HS-5 (cell line): ENCODE measurements around the gene GP1BA.

Source experiments
- DNase-seq: peaks from one replicate; pipeline ENCODE4 v3.0.0-alpha.2; 2012; ENCODE audit warnings: low read depth

Gene GP1BA

DNA sequence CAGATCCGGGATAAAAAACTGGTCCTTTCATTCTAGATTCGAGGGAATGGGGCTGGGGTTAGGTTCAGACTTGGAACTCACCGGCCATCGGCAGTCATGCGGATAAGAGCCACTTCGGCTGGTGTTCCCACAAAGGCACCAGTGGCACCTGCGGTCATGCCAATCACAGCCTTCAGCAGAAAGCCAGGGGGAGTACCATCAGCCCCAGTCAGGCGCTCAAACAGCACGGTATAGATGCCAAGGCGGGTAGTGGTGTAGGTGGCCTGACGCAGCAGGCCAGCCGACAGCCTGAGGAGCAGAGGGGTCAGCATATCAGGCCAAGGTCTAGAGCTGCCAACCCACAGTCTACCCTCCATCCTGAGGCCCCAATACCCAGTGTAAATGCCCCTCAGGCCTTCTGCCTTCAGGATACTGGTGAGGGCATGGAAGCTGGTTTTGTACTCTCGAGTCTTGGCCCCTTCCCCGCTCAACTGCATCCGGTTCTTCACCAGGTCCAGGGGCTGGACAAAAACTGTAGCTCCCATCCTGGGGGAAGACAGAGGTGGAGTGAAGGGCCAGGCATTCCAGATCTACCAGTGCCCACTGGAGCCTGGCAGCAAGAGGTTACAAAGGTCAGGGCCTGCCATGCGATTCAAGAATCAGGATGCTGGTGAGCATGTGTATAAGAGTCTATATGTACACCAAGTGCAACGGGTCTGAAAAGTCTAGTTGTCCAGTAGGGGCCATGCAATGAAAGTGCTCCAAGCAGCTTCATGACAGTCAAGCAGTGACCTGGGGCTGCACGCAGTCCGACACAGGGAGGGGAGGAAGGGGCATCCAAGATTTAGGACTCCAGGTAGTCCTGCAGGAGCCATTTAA, 6.8 kb downstream of the GP1BA start:
- no peak for DNase-seq

DNA sequence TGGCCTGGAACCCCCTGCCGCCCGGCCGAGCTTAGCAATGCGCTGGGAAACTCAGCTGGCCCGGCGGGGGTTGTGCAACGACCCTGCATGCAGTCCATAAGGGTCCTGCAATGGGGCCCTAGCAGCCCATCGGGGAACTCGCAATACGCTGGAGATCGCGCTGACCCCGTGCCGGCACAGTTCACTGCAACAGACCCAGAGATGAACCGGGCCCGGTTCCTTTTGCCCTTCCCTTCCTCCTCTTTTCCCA, 7.4 kb downstream of the GP1BA start:
- no peak for DNase-seq

DNA sequence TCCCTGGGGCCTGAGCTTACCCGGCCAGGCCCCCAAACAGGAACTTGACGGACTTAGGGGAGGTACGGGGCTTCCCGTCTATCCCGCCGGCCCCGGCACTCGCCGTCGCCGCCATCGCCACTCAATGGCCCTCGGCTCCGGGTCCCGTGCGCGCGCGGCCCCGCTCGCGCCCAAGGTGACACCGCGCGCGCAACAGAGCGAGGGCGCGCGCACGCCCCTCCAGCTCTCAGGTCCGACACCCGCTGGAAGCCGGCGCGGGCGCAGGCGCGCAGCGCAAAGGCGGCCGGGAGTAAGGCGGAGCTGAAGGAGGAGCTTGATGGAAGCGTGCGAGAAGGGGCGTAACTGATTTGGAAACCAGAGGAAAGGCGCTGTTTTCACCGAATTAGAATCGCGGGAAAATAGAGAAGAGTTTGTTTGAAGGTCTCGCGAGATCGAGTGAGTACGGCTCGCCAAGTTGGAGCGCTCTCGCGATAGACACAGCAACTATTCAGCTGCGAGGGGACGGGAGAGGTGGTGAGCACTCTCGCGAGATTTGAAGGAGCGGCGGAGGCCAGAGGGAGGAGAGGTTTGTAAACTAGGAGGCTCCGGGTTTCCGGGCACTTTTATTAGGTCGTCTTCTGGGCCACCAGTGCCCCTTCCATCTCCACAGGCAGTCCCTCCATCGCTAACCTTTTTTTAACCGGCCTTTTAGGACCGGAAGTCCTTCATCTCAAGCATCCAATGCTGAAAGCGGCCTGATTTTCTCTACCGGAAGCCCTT, 7.9 kb downstream of the GP1BA start, which contains the start of the genes RNF167 and SLC25A11:
RNF167 (plus strand) TSS at position 473 of the 759 bp plus-strand sequence. CDS start 642 bp downstream, outside the sequence.
SLC25A11 (minus strand) TSS at position 251 of the 759 bp plus-strand sequence; CDS start at position 115, 136 bp downstream.
- peak; percentile 99 for DNase-seq

DNA sequence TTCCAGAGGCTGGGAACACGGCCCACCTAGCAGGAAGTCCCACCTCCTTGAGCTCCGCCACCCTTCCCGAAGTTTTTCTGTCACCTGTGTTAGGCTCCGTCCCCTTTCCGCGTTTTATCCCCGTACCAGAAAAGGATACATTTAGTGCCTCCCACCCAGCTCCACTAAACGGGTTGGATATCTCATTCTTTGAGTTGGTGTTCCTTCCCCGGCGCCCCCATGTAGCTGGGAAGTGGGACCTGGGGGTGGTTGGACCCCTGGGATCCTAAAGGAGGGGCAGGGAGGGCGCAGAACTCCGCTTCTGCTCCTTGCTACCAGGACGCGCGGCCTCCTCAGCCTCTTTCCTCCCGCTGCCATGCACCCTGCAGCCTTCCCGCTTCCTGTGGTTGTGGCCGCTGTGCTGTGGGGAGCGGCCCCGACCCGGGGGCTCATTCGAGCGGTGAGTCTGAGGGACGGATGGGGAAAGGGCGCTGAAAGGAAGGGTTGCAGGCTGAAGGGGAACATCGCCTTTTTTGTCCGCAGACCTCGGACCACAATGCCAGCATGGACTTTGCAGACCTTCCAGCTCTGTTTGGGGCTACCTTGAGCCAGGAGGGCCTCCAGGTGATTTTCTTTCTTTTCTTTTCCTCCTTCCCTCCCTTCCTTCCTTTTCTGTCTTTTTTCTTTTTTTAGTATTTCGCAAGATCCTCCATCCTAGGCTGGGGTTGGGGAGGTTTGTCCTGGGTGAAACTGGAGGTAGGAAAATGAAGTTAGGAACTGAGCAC, 8.7 kb downstream of the GP1BA start:
- DNase-seq = no peak

DNA sequence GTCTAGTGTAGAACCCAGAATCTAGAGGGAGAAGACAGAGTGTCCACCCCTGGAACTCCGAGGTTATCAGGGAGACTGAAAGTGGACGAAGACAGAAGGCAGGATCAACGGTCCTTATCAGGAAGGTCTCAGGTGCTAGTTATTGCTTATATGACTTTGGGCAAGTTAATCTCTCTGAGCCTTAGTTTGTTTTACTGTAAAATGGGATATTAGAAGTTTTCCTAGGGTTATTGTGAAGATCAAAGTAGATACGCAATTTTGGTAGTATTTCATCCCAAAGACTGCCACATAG, 9.2 kb downstream of the GP1BA start:
- DNase-seq = no peak

DNA sequence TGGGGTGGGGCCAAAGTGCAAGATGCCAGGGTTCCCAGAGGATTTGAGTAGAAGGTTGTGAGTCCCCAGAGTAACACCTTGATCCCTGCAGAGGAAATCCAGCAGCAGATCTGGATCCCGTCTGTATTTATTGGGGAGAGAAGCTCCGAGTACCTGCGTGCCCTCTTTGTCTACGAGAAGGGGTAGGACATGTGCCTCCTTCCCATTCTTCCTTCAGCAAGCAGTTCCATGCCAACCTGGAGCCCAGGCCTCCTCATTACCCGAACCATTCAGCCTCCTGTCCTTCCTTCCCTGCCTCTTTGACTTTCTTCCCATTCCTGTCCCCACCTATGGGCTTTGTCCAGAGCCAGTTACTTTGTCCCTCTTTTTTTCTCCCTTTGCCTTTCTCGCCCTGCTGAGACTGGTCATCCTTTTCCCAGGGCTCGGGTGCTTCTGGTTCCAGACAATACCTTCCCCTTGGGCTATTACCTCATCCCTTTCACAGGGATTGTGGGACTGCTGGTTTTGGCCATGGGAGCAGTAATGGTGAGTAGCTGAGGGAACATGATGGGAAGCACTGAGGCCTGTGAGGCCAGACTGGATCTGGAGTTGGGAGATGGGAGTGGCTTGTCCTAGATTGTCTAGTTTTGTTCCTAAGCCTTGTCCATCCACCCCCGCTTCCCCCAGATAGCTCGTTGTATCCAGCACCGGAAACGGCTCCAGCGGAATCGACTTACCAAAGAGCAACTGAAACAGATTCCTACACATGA, 10.9 kb downstream of the GP1BA start:
- DNase-seq = no peak

DNA sequence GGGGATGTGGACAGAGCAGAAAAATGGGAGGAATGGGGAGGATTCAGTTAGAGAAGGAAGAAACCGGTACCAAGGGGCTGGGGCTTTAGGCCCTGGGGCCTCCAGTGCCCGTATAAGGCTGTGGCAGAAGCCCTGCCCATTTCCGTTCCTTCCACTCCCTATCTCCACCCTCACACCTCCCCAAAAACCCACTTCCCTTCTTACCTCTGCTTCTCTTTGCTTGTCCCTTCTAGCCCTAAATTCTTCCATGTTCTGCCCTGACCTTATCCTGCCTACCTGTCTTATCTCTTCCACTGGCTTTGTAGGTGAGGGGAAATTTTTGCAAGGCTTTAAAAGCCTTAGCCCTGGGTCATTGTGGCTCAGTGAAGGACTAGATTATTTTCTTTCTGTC, 12.1 kb downstream of the GP1BA start:
- DNase-seq = no peak

DNA sequence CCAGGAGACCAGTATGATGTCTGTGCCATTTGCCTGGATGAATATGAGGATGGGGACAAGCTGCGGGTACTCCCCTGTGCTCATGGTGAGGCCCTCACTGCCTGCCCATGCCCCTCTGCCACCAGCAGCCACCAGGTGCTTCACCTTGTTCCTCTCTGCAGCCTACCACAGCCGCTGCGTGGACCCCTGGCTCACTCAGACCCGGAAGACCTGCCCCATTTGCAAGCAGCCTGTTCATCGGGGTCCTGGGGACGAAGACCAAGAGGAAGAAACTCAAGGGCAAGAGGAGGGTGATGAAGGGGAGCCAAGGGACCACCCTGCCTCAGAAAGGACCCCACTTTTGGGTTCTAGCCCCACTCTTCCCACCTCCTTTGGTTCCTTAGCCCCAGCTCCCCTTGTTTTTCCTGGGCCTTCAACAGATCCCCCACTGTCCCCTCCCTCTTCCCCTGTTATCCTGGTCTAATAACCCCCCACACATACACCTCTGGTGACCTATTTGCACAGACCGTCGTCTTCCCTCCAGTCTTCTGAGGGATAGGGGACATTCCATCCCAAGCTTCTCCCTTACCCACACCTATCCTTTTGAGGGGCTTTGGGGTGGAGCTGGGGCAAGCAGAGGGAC, 12.6 kb downstream of the GP1BA start:
- no peak for DNase-seq

DNA sequence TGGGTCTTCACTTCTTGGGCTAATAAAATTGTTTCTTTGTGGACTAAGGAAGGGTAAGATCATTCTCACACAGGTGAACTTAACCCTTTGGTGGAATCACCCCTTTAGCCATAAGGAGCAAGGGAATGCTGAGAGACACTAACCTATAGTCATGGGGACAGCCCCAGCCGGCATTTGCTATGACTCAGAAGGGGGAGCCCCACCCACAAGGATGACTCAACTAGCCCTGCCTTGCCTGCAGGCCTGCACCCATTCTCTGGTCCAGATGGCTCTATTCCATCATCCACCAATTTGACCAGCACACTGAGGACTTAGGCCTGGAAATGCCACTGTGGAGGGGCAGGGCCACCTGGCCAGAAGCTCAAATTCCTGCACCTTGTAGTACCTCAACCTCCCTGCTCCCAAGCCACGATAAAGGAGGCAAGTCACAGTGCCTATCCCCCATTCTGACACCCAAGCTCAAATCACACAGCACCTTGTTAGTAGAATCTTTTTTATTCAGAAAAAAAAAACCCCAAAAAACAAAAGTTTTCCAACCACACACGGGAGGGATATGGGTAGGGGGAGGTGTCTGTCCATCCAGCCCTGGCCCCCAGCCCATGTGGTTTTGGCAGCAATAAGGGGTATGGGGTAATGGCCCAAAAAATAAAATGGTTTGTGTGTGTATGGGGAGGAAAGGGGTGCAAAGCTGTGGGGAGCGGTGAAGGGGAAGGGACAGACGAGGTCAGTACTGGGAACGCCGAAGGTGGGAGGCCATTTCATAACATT, 13.3 kb downstream of the GP1BA start:
- DNase-seq = peak; percentile 87

DNA sequence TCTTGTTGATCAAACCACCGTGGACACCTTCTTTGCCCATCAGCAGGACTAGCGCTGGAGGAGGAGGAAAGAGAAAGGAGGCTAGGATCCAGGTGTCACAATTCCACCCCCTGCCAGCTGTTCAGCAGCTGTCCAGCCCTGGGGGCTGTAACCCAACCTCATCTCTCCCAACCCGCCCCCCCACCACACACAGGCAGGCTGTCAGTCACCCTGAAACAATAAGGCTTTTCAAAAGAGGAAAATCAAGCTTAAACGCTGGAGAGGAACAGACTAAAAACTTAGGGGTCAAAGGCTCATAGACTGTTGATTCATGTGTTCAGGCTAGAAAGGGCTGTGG, 13.8 kb downstream of the GP1BA start:
- no peak for DNase-seq

DNA sequence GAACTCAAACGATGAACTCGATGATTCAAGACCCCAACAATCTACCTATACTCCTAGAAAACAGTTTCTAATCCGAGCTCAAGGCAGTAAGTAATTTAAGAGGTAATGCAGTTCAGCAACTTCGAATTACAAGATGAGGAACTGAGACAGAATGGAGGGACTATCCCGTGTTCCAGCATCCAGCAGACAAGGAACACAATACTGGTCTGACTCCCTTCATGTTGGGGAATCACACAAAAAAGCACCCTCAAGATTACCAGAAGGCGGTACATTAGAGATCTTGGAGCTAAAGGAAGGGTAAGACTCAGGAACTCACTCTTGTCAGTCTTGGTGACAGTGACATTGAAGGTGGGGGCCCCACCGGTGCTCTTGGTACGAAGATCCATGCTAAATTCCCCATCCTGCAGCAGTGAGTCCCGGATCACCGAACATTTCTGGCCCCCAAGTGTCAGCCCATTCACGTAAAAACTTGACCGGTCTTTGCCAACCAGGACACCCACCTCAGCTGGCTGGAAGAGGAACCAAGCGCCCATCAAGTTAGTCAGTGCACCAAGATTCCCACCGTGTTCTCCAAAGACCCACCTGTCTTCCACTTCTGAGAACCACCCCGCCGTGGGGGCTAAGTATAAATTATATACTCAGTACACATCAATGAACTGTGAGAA, 14.4 kb downstream of the GP1BA start:
- no peak for DNase-seq

DNA sequence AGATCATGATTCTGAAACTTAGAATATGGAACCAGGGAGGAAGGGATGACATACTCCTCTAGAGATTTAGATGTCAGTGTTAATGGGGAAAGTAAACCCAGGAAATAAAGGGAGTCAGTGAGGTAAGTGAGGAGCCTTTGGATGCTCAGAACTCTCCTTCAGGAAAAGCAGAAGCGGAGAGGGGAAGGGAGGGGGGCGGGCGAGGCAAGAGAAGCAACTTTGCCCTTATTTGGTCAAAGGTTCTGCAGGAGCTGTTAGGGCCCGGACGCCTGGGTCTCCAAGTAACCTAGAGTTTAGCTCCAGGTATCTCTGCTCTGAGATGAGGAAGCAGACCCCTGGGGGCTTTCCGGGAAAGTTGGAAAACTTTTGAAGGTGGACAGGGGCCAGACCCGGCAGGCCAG, 14.9 kb downstream of the GP1BA start:
- no peak for DNase-seq

DNA sequence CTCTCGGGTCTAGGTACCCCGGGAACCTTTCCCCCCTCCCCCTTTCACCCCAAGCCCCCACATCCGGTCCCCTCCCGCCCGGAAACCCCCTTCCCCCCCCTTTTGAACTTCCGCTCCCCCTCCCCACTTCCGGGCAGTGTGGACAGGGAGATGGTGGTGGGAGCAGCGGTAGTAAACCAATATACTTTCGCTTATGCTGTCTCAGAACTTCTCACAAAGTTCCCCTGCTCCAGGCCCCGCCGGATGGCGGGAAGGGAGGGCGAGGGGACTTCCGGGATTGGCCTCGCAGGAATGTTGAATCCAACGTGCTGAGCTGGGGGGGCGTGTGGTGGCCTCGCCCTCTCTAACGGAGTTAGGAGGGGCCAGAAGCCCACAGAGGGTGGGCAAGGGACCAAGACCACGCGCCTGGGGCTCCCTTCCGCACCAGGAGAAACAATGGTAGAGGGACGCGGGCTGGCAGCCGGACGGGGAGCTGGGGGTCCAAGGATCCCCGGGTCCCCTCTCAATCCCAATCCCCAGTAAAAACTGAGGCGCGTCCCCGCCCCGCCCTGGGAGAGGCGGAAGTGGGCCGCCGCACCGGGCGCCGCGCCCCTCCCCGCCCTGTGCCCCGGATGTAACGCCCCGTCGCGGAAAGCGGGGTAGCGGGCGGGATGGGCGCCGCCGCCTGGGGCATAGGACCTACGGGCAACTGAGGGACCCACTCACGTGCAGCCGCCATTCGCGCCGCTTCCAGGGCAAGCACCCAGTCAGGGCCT, 15.5 kb downstream of the GP1BA start:
- no peak for DNase-seq

DNA sequence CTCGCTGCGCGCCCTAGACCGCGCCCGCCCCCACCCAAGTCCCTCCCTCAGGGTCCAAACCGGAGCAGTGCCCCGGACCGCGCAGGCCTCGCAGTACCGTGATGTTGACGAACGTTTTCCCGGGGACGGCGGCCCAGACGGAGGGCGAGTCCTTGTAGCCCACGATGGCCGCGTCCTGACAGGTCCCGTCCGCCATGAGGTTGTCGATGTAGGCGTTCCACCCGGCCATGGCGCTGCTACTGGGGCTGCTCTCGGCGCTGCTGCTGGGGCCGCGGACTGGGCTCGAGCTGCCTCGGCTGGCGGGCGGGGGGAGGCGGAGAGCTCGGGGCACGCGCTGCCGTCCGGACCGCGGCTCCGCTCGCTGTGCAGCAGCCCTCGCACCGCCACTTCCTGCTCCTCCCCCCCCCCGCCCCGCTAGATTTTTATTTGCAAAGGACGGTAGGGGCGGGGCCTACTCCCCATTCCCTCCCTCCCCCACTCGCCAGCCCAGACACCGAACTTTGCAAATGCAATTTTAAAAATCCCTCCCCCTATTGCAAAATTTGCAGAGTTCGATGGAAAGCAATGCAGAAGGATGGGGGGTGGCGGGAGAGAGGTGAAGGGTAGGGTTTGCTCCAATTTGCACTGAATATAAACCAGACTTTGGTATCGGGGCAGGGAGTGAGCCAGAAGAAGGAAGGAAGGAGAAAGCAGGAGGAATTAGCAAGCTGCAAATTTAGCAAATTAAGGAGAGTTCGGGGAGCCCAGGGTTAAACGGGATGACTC, 16.3 kb downstream of the GP1BA start, which contains the start of gene PFN1:
PFN1 (minus strand) TSS at position 365 of the 765 bp plus-strand sequence; CDS start at position 229, 136 bp downstream.
- peak; percentile 92 for DNase-seq

DNA sequence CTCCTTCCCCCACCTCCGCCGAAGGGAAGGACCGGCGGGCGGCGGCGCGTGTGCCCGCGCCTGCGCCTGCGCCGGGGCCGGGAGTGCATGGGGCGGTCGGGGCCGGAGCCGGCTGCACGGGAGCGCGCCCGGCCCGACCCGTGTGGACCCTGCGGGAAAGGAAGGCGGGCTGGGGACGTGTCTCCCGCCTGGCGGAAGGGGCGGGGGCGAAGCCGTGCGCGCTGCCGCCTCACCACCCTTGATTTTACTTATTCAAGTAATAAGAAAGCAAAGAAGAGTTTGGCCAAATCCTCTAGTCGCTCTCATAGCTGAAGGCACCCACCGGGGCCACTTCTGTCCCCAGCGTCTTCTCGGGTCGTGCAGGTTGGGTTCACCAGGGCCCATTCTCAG, 16.8 kb downstream of the GP1BA start:
- no peak for DNase-seq

DNA sequence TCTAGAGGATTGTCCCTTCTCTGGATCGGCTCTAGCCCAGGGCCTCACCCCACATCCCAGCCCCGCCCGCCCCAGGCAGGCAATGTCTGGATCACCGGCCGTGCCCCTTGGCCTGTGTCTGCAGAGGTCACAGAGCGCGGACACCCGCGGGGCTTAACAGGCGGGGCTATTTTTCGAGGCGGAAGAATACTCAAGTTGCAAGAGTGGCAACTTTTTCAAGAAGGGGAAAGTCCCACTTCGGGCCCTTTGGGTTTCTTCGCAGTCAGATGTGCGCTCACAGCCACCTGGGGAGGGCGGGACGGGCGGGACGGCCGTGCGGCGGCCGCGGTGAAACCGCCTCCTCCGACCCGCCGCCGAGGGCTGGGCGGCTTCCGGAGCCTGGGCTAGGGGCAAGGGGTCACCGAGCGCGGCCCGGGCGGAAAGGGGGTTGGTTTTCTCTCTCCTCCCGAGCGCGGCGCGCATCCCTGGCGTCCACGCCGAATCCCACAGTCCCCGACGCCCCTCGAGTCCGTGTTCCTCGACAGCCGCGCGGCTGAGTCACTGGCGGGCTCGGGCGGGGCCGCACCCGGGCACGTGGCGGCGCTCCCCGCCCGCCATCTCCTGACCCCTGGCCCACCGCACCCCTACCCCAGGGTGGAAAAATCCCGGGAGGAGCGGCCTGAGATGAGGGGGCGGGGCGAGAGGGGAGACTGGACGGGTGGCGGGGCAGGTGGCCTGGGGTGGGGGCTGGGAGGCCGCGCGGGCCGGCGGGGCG, 17.4 kb downstream of the GP1BA start:
- no peak for DNase-seq

DNA sequence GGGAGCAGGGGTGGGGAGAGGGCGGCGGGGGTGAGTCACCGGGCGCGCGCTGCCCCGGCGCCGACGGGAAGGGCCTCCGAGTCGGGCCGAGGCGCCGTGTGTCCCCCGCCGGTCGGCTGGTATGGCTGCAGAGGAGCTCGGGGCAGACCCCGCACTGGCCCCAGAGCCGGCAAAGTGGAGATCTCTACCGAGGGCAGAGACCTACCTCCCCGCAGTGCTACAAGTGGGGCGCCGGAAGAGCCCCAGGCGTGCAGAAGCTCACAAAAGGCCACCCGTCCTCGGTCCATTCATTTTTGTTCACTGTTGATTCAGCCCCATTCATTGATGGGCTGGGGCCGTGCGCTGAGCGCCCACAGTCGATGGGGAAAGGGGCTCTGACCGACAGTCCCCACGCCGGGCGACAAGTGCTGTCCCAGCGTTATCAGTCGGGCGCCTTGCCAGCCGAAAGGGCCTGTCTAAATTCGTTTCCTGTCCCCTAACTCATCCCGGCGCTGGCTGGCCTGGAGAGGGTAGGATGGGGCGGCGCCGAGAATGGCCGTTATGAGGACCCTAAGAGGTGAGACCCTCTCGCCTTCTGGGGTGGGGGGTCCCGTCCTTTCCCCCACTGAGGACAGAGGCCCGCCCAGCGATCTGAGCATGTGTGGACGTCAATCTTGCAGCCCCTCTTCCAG, 18.1 kb downstream of the GP1BA start:
- no peak for DNase-seq
